ENCODE measurements around the gene CHAF1A.

- TF ChIP-seq ZNF263 (CRISPR knock-in tag; IDR thresholded peaks at IDR 0.05; ENCODE audit: low read depth) (no peak), MAX (CRISPR knock-in tag; IDR thresholded peaks at IDR 0.05) (peak; percentile 54; the same call in 1 of the 2 replicates), CTCF (IDR thresholded peaks at IDR 0.05) (peak; percentile 92), E2F4 (CRISPR knock-in tag; IDR thresholded peaks at IDR 0.05; ENCODE audit: borderline replicate concordance, low read depth) (0 out of 2 replicates have a peak, but pooled peaks have one; percentile 2), JUN (CRISPR knock-in tag; IDR thresholded peaks at IDR 0.05) (no peak), TEAD1 (CRISPR knock-in tag; IDR thresholded peaks at IDR 0.05) (peak; percentile 10; the same call in 1 of the 2 replicates), SP1 (CRISPR knock-in tag; conservative IDR thresholded peaks at IDR 0.05) (peak; percentile 77), ATF3 (CRISPR knock-in tag; conservative IDR thresholded peaks at IDR 0.05) (no peak)
These were observed 2.1 kb upstream of the CHAF1A start, which contains the start of gene SH3GL1 for GRCh38 chr19:4400135-4400936.
